ENCODE results near the gene RYR1.

DNA sequence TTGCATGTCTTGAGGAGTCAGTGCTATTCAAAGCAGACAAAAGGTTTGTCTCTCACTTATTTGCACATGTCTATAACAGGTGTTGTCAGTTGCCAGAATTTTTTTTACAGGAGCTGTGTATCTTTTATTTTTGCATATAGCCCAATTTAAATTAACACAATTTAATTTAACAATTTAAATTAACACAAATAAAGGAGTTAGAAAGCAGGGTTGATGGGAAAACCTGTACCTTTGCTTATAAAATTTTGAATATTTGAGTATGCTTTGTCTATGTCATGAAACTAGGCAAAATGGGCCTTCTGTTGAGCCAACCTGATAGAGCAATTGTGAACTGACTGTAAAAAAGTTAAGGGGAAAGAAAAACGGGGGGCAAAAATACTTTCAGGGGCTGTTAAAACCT, 106.3 kb downstream of the RYR1 start:
- TF ChIP-seq, protein P1, sequence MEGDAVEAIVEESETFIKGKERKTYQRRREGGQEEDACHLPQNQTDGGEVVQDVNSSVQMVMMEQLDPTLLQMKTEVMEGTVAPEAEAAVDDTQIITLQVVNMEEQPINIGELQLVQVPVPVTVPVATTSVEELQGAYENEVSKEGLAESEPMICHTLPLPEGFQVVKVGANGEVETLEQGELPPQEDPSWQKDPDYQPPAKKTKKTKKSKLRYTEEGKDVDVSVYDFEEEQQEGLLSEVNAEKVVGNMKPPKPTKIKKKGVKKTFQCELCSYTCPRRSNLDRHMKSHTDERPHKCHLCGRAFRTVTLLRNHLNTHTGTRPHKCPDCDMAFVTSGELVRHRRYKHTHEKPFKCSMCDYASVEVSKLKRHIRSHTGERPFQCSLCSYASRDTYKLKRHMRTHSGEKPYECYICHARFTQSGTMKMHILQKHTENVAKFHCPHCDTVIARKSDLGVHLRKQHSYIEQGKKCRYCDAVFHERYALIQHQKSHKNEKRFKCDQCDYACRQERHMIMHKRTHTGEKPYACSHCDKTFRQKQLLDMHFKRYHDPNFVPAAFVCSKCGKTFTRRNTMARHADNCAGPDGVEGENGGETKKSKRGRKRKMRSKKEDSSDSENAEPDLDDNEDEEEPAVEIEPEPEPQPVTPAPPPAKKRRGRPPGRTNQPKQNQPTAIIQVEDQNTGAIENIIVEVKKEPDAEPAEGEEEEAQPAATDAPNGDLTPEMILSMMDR (IDR thresholded peaks at IDR 0.05 in 2 of 3, conservative IDR thresholded peaks at IDR 0.05 in 1 of 3; ENCODE audit: control insufficient read depth in 2 of 3, extremely low read depth in 1 of 3, insufficient read depth in 1 of 3, low read depth in 3 of 3, low read length in 3 of 3): no peak
- TF ChIP-seq RCOR1 (conservative IDR thresholded peaks at IDR 0.05; ENCODE audit: low read depth, low read length) (no peak), CEBPB (IDR thresholded peaks at IDR 0.05; ENCODE audit: borderline replicate concordance in 1 of 2, low read depth in 2 of 2, low read length in 2 of 2) (no peak)
